Stimulated activated naive CD4-positive, alpha-beta T cell (primary cell): ENCODE measurements around the gene QRICH2.
"Not testable (repeated sequence)": the region's sequence is repeated elsewhere in the genome, so short reads cannot be mapped to it uniquely, and the experiment has no call there.

Experiments
- DNase-seq, 6 experiments: peaks; one replicate each; lab custom pipeline; 2025; lab: John Stamatoyannopoulos, UW

The QRICH2 gene, protein sequence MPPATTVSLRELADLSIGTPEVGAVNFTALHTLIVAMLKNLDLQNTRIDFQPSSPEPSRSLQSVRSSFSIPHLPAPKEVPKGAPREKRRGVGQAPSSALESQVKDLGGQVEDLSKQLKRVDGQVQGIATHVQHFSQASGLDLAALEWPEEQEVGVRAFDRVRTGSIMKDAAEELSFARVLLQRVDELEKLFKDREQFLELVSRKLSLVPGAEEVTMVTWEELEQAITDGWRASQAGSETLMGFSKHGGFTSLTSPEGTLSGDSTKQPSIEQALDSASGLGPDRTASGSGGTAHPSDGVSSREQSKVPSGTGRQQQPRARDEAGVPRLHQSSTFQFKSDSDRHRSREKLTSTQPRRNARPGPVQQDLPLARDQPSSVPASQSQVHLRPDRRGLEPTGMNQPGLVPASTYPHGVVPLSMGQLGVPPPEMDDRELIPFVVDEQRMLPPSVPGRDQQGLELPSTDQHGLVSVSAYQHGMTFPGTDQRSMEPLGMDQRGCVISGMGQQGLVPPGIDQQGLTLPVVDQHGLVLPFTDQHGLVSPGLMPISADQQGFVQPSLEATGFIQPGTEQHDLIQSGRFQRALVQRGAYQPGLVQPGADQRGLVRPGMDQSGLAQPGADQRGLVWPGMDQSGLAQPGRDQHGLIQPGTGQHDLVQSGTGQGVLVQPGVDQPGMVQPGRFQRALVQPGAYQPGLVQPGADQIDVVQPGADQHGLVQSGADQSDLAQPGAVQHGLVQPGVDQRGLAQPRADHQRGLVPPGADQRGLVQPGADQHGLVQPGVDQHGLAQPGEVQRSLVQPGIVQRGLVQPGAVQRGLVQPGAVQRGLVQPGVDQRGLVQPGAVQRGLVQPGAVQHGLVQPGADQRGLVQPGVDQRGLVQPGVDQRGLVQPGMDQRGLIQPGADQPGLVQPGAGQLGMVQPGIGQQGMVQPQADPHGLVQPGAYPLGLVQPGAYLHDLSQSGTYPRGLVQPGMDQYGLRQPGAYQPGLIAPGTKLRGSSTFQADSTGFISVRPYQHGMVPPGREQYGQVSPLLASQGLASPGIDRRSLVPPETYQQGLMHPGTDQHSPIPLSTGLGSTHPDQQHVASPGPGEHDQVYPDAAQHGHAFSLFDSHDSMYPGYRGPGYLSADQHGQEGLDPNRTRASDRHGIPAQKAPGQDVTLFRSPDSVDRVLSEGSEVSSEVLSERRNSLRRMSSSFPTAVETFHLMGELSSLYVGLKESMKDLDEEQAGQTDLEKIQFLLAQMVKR (N-terminal part only)

GRCh38 chr17:76307966-76308338 is at the start of gene QRICH2:
Gene QRICH2 (minus strand): TSS chr17:76308276. CDS start chr17:76307998, 278 bp downstream.
- DNase-seq = no peak

- no peak for DNase-seq
These were observed 49.6 kb upstream of the QRICH2 start for GRCh38 chr17:76357597-76358158.

DNA sequence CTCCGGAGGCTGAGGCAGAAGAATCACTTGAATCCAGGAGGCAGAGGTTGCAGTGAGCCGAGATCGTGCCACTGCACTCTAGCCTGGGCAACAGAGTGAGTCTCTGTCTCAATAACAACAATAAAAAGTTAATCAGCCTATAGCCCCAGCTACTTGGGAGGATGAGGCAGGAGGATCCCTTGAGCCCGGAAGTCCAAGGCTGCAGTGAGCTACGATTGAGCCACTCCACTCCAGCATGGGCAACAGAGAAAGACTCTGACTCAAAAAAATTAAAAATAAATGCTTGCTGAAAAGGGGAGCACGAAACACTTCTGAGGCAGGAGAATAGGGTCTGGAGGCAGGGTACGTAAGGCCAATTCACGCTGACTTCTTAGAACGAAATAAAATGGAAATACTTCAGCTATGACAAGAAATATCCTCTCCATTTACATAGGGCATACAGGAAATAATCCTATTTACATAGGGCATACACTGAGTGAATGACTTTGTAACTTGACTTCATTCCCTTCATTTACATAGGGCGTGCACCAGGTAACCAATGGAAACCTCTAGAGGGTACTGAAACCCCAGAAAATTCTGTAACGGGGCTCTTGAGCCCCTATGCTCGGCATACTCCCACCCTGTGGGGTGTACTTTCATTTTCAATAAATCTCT is 48.9 kb upstream of the QRICH2 start:
- DNase-seq = no peak

GRCh38 chr17:76354747-76355310 is 46.8 kb upstream of the QRICH2 start:
- no peak for DNase-seq

GRCh38 chr17:76354317-76354729 is 46.2 kb upstream of the QRICH2 start:
- DNase-seq = no peak

DNA sequence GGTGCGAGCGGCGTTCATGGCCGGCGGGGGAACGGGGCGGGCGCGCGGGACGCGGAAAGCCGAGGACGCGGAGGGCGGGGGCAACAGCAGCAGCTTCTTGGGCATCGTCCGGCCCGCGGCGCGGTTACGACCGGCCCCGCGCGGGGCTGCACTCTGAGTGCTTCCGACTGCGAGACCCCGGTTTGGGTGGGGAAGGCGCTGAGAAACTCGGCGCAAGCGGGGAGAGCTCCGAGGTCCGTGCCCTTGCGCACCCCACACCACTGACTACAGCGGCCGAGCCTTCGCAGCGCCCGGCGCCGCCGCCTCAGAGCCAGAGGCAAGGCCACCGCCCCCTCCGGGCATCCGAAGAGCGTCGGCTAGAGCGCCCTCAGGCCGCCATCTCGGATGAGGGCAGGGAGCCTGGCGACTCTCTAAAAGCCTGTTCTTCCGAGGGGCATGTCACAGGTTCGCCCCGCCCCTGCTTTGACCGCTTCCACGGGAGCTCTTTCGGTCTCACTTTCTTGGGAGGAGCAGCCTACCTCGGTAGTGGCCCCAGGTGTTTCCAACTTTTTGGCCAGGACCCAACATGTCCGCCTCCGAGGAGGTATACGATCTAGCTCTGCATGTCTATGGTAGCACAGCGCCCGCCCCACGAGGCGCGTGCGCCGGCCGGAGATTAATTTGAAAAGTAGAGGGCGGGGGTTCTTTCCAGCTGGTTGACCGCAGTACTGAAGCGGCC is 45.7 kb upstream of the QRICH2 start, which contains the start of gene PRPSAP1:
PRPSAP1 (minus strand) TSS at position 318 of the 718 bp plus-strand sequence; CDS start at position 105, 213 bp downstream.
- peak; percentile 55 to 97 (median 88) for DNase-seq

DNA sequence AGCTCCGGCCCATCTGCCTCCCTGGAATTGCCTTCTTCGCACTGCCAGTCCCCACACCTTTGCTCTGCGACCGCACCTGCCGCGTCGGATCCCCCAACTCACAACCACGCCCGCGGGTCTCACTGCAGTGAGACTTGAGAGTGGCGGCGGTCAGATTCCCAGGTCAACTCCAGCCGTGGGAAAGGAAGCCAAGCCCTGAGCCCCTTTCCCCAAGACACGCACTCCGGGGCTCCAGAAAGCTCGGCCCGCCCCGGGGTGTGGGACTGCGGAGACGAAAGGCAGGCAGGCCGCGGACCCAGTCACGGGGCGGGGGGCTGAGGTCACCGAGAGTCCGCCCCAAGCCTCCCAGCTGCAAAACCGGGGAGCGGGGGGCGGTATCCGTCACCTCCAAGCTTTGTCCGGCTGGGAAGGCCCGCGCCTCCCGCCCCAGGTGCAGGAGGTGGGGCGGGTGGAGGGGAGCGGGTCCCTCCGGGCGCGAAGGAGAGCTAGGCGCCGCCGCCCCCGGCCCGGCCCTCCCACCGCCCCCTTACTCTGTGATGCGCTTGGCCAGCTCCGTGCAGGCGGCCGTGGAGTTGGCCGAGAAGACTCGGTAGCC is 45.0 kb upstream of the QRICH2 start:
- DNase-seq = peak in 2 of 6 experiments; percentile 32 to 41

GRCh38 chr17:76351526-76352071 is 43.5 kb upstream of the QRICH2 start:
- DNase-seq = no peak

- no peak for DNase-seq
These were observed 42.4 kb upstream of the QRICH2 start for GRCh38 chr17:76350463-76350862.

DNA sequence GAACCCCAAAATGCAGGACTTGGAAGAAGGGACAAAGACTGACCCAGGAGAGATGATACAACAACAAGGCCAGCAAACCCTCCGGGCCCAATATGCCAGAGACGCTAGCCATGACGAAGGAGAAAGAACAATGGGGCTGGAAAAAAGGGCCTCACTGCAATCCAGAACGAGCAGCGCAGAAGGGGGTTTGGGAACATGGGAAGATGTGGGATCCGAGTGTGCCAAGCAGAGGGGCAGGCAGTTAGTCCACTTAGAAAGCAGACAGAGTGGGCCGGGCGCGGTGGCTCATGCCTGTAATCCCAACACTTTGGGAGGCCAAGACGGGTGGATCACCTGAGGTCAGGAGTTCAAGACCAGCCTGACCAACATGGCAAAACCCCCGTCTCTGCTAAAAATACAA is 38.9 kb upstream of the QRICH2 start:
- DNase-seq = not testable (repeated sequence)

GRCh38 chr17:76345377-76345974 is 37.4 kb upstream of the QRICH2 start:
- DNase-seq = no peak

DNA sequence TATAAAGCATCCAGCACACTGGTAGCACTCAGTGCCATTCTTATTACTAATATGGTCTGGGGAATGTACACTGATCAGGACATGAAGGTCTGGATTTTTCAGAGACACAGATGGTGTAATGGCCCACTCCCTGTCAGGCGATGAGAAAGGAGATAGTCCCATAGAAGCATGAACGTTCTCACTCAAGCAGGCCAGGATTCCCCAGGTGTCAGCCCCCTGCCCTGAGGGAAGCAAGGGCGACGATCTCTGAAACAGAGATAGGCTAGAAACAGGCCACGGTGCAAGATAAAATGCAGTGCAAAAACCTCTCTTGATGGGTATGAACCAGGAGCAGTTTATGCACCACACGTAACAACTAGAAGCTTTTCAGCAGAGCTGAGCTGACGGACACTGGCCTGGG is 35.0 kb upstream of the QRICH2 start:
- no peak for DNase-seq

DNA sequence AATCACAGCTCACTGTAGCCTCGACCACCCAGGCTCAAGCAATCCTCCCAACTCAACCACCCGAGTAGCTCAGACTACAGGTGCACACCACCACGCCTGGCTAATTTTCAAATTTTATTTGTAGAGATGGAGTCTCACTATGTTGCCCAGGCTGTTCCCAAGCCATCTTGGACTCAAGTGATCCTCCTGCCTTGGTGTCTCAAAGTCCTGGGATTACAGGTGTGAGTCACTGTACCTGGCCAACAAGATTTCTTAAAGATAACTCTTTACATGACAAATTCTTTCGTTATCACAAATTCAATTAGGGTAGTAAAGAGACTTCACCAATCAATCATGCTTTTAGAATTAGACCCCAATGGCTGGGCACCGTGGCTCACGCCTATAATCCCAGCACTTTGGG is 33.2 kb upstream of the QRICH2 start:
- no peak for DNase-seq

DNA sequence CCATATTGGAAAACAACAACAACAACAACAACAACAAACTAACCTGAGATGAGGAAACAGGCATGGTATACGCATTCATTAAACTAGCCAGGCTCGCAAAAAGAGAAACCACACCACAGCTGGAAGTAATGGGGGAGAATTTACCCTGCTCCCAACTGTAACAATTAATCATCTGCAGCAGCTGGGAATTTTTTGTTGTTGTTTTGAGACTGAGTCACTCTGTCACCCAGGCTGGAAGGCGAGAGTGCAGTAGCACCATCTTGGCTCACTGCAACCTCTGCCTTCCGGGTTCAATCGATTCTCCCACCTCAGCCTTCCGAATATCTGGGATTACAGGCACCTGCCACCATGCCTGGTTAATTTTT is 29.3 kb upstream of the QRICH2 start:
- DNase-seq = no peak

GRCh38 chr17:76336756-76337412 is 28.8 kb upstream of the QRICH2 start:
- DNase-seq = no peak

GRCh38 chr17:76335716-76336381 is 27.8 kb upstream of the QRICH2 start:
- DNase-seq = no peak

- DNase-seq = no peak
These were observed 25.8 kb upstream of the QRICH2 start for GRCh38 chr17:76333673-76334505.
